B cell (primary cell): ENCODE results near the gene UTS2R. TPM values are rescaled to one million over a fixed set of nuclear protein-coding genes. Genes with fewer than 3 reads are reported as not detected.

Experiments
- ATAC-seq: fragments of 200-7000 bp; cut with Tn5 transposase; one replicate; pipeline ENCODE4 v1.10.0; 2021; ENCODE audit warnings: low read depth, mild to moderate bottlenecking, moderate number of reproducible peaks, moderate library complexity
- CTCF ChIA-PET: fragments of 350-600 bp; sonication (Branson Sonifier 250); formaldehyde crosslinking; loops from one replicate; lab custom pipeline; 2021; ENCODE audit warnings: antibody characterized with exemption, inconsistent platforms; lab: Charles Lee
- POLR2A ChIA-PET: fragments of 350-600 bp; sonication (Branson Sonifier 250); formaldehyde crosslinking; loops from one replicate; lab custom pipeline; 2021; ENCODE audit warnings: antibody characterized with exemption; lab: Charles Lee
- DNase-seq: peaks from one replicate; pipeline ENCODE4 v3.0.0; 2013
- H2AFZ ChIP-seq: 2 replicates; pipeline ENCODE4 v1.6.1; 2012; ENCODE audit warnings: mild to moderate bottlenecking, low read depth, low read length; ENCODE audit not compliant: insufficient read depth, poor library complexity, severe bottlenecking
- H3K27ac ChIP-seq, 2 donors: 1 replicate in 1 of 2; 2 replicates in 1 of 2; pipeline ENCODE4 v1.5.1; 2012 to 2013; ENCODE audit warnings: low read length in 2 of 2, mild to moderate bottlenecking in 2 of 2, moderate library complexity in 1 of 2
- H3K27me3 ChIP-seq, 4 experiments: fragments of 200-600 bp in 1 of 4; sonication (generic) in 1 of 4; replicated peaks in 1 of 4; 1 replicate in 2 of 4; 2 replicates in 2 of 4; pipeline versions ENCODE4 v1.6.1 to v1.7.0; 2013 to 2016; ENCODE audit warnings: low read length in 3 of 4, mild to moderate bottlenecking in 2 of 4, mixed read lengths in 1 of 4, moderate library complexity in 1 of 4; ENCODE audit not compliant: insufficient read depth in 4 of 4, control insufficient read depth in 3 of 4; ENCODE audit errors: control extremely low read depth in 1 of 4
- H3K36me3 ChIP-seq, 2 experiments: replicated peaks in 1 of 2; 1 replicate in 1 of 2; 2 replicates in 1 of 2; pipeline versions ENCODE4 v1.6.1 to v1.7.1; 2013; ENCODE audit warnings: low read length in 1 of 2; ENCODE audit not compliant: insufficient read depth in 2 of 2, control insufficient read depth in 1 of 2; ENCODE audit errors: control extremely low read depth in 1 of 2, extremely low read depth in 1 of 2
- H3K4me1 ChIP-seq, 2 donors: fragments of 200-600 bp in 1 of 2; sonication (generic) in 1 of 2; 1 replicate in 1 of 2; 2 replicates in 1 of 2; pipeline versions ENCODE4 v1.5.1 to v1.6.1; 2013 to 2017; ENCODE audit warnings: low read length in 2 of 2; ENCODE audit not compliant: control insufficient read depth in 2 of 2, insufficient read depth in 2 of 2
- H3K4me2 ChIP-seq: replicated peaks from 2 replicates; pipeline ENCODE3; 2012; ENCODE audit warnings: mild to moderate bottlenecking, low read depth, low read length; ENCODE audit not compliant: poor library complexity, severe bottlenecking
- H3K4me3 ChIP-seq, 5 experiments: fragments of 200-600 bp in 1 of 5; sonication (generic) in 1 of 5; 1 replicate in 3 of 5; 2 replicates in 2 of 5; pipeline versions ENCODE4 v1.5.1 to v1.7.0; 2011 to 2016; ENCODE audit warnings: low read length in 4 of 5, mild to moderate bottlenecking in 4 of 5, low read depth in 2 of 5, control low read depth in 1 of 5, moderate library complexity in 1 of 5; ENCODE audit not compliant: insufficient read depth in 1 of 5; ENCODE audit errors: control extremely low read depth in 1 of 5, extremely low read depth in 1 of 5
- H3K79me2 ChIP-seq: fragments of 200-600 bp; sonication (generic); one replicate; pipeline ENCODE4 v1.6.0; 2016; ENCODE audit warnings: low read length; ENCODE audit not compliant: control insufficient read depth, insufficient read depth
- H3K9ac ChIP-seq: fragments of 200-600 bp; sonication (generic); 2 replicates; pipeline ENCODE4 v1.6.1; 2017; ENCODE audit warnings: mild to moderate bottlenecking, low read length, moderate library complexity
- H3K9me3 ChIP-seq, 3 donors: one replicate each; pipeline versions ENCODE4 v1.6.1 to v1.7.1; 2013; ENCODE audit warnings: low read length in 2 of 3; ENCODE audit not compliant: control insufficient read depth in 2 of 3, insufficient read depth in 1 of 3; ENCODE audit errors: control extremely low read depth in 1 of 3
- H4K20me1 ChIP-seq: 2 replicates; pipeline ENCODE4 v1.6.0; 2012; ENCODE audit warnings: mild to moderate bottlenecking, low read length; ENCODE audit not compliant: insufficient read depth, control insufficient read depth, poor library complexity, severe bottlenecking
- H3K27ac Mint-ChIP-seq: one replicate; pipeline ENCODE4 v1.8.0; 2021; ENCODE audit warnings: mixed read lengths
- H3K27me3 Mint-ChIP-seq: one replicate; pipeline ENCODE4 v1.8.0; 2021; ENCODE audit warnings: mixed read lengths
- H3K4me1 Mint-ChIP-seq: one replicate; pipeline ENCODE4 v1.8.0; 2021; ENCODE audit warnings: mixed read lengths
- H3K4me3 Mint-ChIP-seq: one replicate; pipeline ENCODE4 v1.8.0; 2021; ENCODE audit warnings: mixed read lengths
- H3K9me3 Mint-ChIP-seq: one replicate; pipeline ENCODE4 v1.8.0; 2022; ENCODE audit warnings: mixed read lengths; ENCODE audit not compliant: insufficient read depth
- CTCF ChIP-seq: fragments of 200-600 bp; IDR thresholded peaks from one replicate; pipeline ENCODE4 v1.8.0; 2022; ENCODE audit warnings: antibody characterized with exemption, mild to moderate bottlenecking
- EZH2 ChIP-seq: IDR thresholded peaks from 2 replicates; pipeline ENCODE4 v1.6.1; 2012; ENCODE audit warnings: borderline replicate concordance, low read depth, mild to moderate bottlenecking, moderate library complexity, low read length; ENCODE audit not compliant: insufficient read depth, poor library complexity, severe bottlenecking
- WGBS: methylation state at CpG from one replicate; pipeline ENCODE4 v1.1.5; 2013; ENCODE audit warnings: missing lambda C conversion rate; ENCODE audit not compliant: insufficient coverage; 5-methylcytosine and 5-hydroxymethylcytosine counted together
- intact Hi-C: fragments of 100-400 bp; cut with micrococcal nuclease; formaldehyde crosslinking; loops from one replicate; pipeline ENCODE4 v1.10.0; 2022
- polyA plus RNA-seq: library from polyadenylated mRNA; depleted of rRNA; stranded (reverse); fragments of >200 nt; gene quantifications from 2 replicates; pipeline ENCODE4 v1.2.3, GENCODE V29; 2012
- total RNA-seq, 2 donors: library from RNA; stranded (reverse); fragments of 120-200 nt in 1 of 2; gene quantifications; 1 replicate in 1 of 2; 2 replicates in 1 of 2; pipeline versions ENCODE4 v1.2.3 to v1.2.4, GENCODE V29; 2013 to 2022

The UTS2R gene
- total and polyA plus RNA-seq, 2 donors (not counting 1 experiment from before 2014, with no cell fraction given), result 0.86 TPM; not detected in 1

DNA sequence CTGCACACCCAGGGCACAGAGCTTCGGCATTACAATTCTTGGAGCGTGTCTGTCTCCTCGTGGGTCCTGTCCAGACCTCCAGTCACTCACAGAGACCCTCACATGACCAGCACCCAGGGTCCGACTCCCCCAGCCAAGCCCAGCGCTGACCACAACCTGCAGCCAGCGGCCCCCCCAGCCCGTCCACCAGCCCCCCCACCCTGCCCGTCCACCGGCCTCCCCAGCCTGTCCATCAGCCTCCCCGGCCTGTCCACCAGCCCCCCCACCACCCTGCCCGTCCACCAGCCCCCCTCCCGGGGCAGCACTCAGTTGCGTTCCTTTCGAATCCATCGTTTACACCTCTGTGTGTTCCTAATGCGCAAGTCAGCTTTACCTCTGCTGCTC is 43.8 kb upstream of the UTS2R start:
- H3K9ac ChIP-seq, result no peak overlapping the region
- H3K9me3 ChIP-seq, result peaks cover 0 to 11% (median 0%) of the 10 kb centered on the region in 3 donors
- peaks cover 5% of the 10 kb centered on the region for H3K4me1 Mint-ChIP-seq
- ATAC-seq (no peak), DNase-seq (no peak)
- ChIA-PET CTCF (interaction anchor here (1.3 kb wide), 1 partner anchor 122 kb away, joined by 4 read pairs; no protein-coding TSS in a partner anchor), POLR2A (no interaction called here)
- H3K27me3 Mint-ChIP-seq, result peaks cover 8% of the 10 kb centered on the region
- no peaks in the 10 kb centered on the region for H4K20me1 ChIP-seq
- intact Hi-C loops, result no loop called here
- H3K27me3 ChIP-seq, result peaks cover 0 to 59% (median 19%) of the 10 kb centered on the region in 4 experiments
- no peak overlapping the region for H3K4me3 ChIP-seq
- H3K4me3 Mint-ChIP-seq, result no peak overlapping the region
- 98% methylated on average over 10 of the region's 16 CpGs for WGBS
- no peaks in the 10 kb centered on the region for H3K36me3 ChIP-seq
- H3K4me1 ChIP-seq, result peaks cover 8 to 9% of the 10 kb centered on the region in 2 donors
- H3K4me2 ChIP-seq, result no peak overlapping the region
- no peaks in the 10 kb centered on the region for H3K9me3 Mint-ChIP-seq
- no peak overlapping the region for H2AFZ ChIP-seq
- H3K27ac Mint-ChIP-seq, result no peak overlapping the region
- H3K79me2 ChIP-seq, result no peaks in the 10 kb centered on the region
- no peak for TF ChIP-seq CTCF
- TF ChIP-seq EZH2, result no peak
- no peak overlapping the region for H3K27ac ChIP-seq

- Mint-ChIP-seq H3K4me1 (peaks cover 8% of the 10 kb centered on the region), H3K27me3 (peaks cover 12% of the 10 kb centered on the region), H3K27ac (no peak overlapping the region), H3K9me3 (no peaks in the 10 kb centered on the region), H3K4me3 (no peak overlapping the region)
- no peak overlapping the region for H2AFZ ChIP-seq
- DNase-seq (no peak), ATAC-seq (no peak)
- H3K9me3 ChIP-seq, result peaks cover 0 to 15% (median 0%) of the 10 kb centered on the region in 3 donors
- H3K27ac ChIP-seq, result no peak overlapping the region
- whole genome bisulfite sequencing, result 79% methylated on average over 20 of the region's 28 CpGs
- H3K4me3 ChIP-seq, result no peak overlapping the region
- no peaks in the 10 kb centered on the region for H4K20me1 ChIP-seq
- CTCF ChIA-PET, result no interaction called here
- H3K4me1 ChIP-seq, result peaks cover 13 to 15% of the 10 kb centered on the region in 2 donors
- intact Hi-C loops, result no loop called here
- no peak overlapping the region for H3K9ac ChIP-seq
- H3K27me3 ChIP-seq, result peaks cover 0 to 66% (median 22%) of the 10 kb centered on the region in 4 experiments
- TF ChIP-seq EZH2, result no peak
- TF ChIP-seq CTCF, result no peak
- no peak overlapping the region for H3K4me2 ChIP-seq
- H3K79me2 ChIP-seq, result no peaks in the 10 kb centered on the region
- POLR2A ChIA-PET, result no interaction called here
- no peaks in the 10 kb centered on the region for H3K36me3 ChIP-seq
Observed at GRCh38 chr17:82328141-82328993, 43.2 kb upstream of the UTS2R start.
